Astrocyte (in vitro differentiated cells and primary cell): ENCODE measurements around the gene B4GALT3. TPM values are rescaled to one million over a fixed set of nuclear protein-coding genes. Genes with fewer than 3 reads are reported as not detected.
A peak's percentile ranks its signal among the peaks of the same experiment; 100 is the strongest.

Experiments used
- DNase-seq: peaks from one replicate; pipeline ENCODE4 v3.0.0-alpha.2; 2010; ENCODE audit warnings: low read depth
- FAIRE-seq: peaks from 2 replicates; lab custom pipeline; 2011; peaks lifted over from hg19 to GRCh38; lab: Jason Lieb, UNC
- H2AFZ ChIP-seq: 2 replicates; pipeline ENCODE4 v1.6.0; 2012; ENCODE audit warnings: low read depth, low read length, inconsistent platforms
- H3K27ac ChIP-seq: 2 replicates; pipeline ENCODE4 v1.5.1; 2011; ENCODE audit warnings: low read depth, low read length, inconsistent platforms
- H3K27me3 ChIP-seq: 2 replicates; pipeline ENCODE4 v1.6.0; 2011; ENCODE audit warnings: low read length, inconsistent platforms; ENCODE audit not compliant: insufficient read depth
- H3K36me3 ChIP-seq: 2 replicates; pipeline ENCODE4 v1.5.1; 2011; ENCODE audit warnings: low read length, inconsistent platforms; ENCODE audit not compliant: insufficient read depth
- H3K4me1 ChIP-seq: 2 replicates; pipeline ENCODE4 v1.5.1; 2011; ENCODE audit warnings: low read length, inconsistent platforms; ENCODE audit not compliant: insufficient read depth
- H3K4me2 ChIP-seq: 2 replicates; pipeline ENCODE4 v1.6.0; 2012; ENCODE audit warnings: low read length, inconsistent platforms
- H3K4me3 ChIP-seq: 2 replicates; pipeline ENCODE4 v1.5.1; 2011; ENCODE audit warnings: low read depth, mild to moderate bottlenecking, low read length, inconsistent platforms; ENCODE audit not compliant: insufficient read depth
- H3K79me2 ChIP-seq: 2 replicates; pipeline ENCODE4 v1.6.0; 2012; ENCODE audit warnings: mild to moderate bottlenecking, low read length, inconsistent platforms; ENCODE audit not compliant: insufficient read depth
- H3K9ac ChIP-seq: 2 replicates; pipeline ENCODE4 v1.6.0; 2012; ENCODE audit warnings: mild to moderate bottlenecking, low read length, inconsistent platforms
- H3K9me3 ChIP-seq: 2 replicates; pipeline ENCODE4 v1.5.1; 2012; ENCODE audit warnings: low read depth, mild to moderate bottlenecking, low read length, inconsistent platforms; ENCODE audit not compliant: insufficient read depth
- H4K20me1 ChIP-seq: 2 replicates; pipeline ENCODE4 v1.6.0; 2012; ENCODE audit warnings: low read length, inconsistent platforms; ENCODE audit not compliant: insufficient read depth
- H3K27ac Mint-ChIP-seq: one replicate; pipeline ENCODE4 v1.8.0; 2021; ENCODE audit warnings: mild to moderate bottlenecking, mixed read lengths; ENCODE audit not compliant: unreplicated experiment
- H3K27me3 Mint-ChIP-seq: one replicate; pipeline ENCODE4 v1.8.0; 2021; ENCODE audit warnings: low read depth, mixed read lengths; ENCODE audit not compliant: unreplicated experiment
- H3K36me3 Mint-ChIP-seq: one replicate; pipeline ENCODE4 v1.8.0; 2021; ENCODE audit warnings: low read depth, mixed read lengths; ENCODE audit not compliant: unreplicated experiment
- H3K4me1 Mint-ChIP-seq: one replicate; pipeline ENCODE4 v1.8.0; 2021; ENCODE audit warnings: low read depth, mixed read lengths; ENCODE audit not compliant: unreplicated experiment
- H3K4me3 Mint-ChIP-seq: one replicate; pipeline ENCODE4 v1.8.0; 2021; ENCODE audit warnings: mild to moderate bottlenecking, moderate library complexity, mixed read lengths; ENCODE audit not compliant: unreplicated experiment
- H3K9me3 Mint-ChIP-seq: one replicate; pipeline ENCODE4 v1.8.0; 2021; ENCODE audit warnings: mild to moderate bottlenecking, mixed read lengths; ENCODE audit not compliant: unreplicated experiment
- CTCF ChIP-seq: IDR thresholded peaks from 2 replicates; pipeline ENCODE4 v1.5.1; 2011; ENCODE audit warnings: low read depth, mild to moderate bottlenecking, inconsistent platforms, low read length, moderate library complexity; ENCODE audit not compliant: insufficient read depth
- EZH2 ChIP-seq: IDR thresholded peaks from 2 replicates; pipeline ENCODE4 v1.6.1; 2012; ENCODE audit warnings: mild to moderate bottlenecking, low read length, inconsistent platforms; ENCODE audit not compliant: insufficient read depth
- total RNA-seq: library from RNA; stranded (reverse); gene quantifications from 2 replicates; pipeline ENCODE4 v1.2.1, GENCODE V29; 2021

The B4GALT3 gene
- total RNA-seq, 1 donor from 2014 or later: 39.6 TPM

- Histone ChIP-seq H3K4me1 (peaks cover 20% of the 10 kb centered on the region), H2AFZ (no peak overlapping the region)
- peaks cover 12% of the 10 kb centered on the region for H3K4me1 Mint-ChIP-seq
Observed at GRCh38 chr1:161193561-161194235, 16.4 kb upstream of the B4GALT3 start.

GRCh38 chr1:161192476-161193465 is 15.5 kb upstream of the B4GALT3 start:
- H3K4me2 ChIP-seq: no peak overlapping the region
- H3K9me3 ChIP-seq: no peaks in the 10 kb centered on the region
- FAIRE-seq (no peak), DNase-seq (peak; percentile 27)
- no peaks in the 10 kb centered on the region for H3K79me2 ChIP-seq
- peak overlapping the region; percentile 71 for H3K27ac Mint-ChIP-seq
- no peak for TF ChIP-seq EZH2
- TF ChIP-seq CTCF: peak; percentile 95
- H3K27me3 ChIP-seq: no peaks in the 10 kb centered on the region
- H3K27me3 Mint-ChIP-seq: peaks cover 2% of the 10 kb centered on the region
- H3K36me3 Mint-ChIP-seq: no peaks in the 10 kb centered on the region
- no peaks in the 10 kb centered on the region for H3K36me3 ChIP-seq
- peaks cover 12% of the 10 kb centered on the region for H3K4me1 Mint-ChIP-seq
- no peaks in the 10 kb centered on the region for H3K9me3 Mint-ChIP-seq
- H3K27ac ChIP-seq: no peak overlapping the region
- no peak overlapping the region for H2AFZ ChIP-seq
- peaks cover 13% of the 10 kb centered on the region for H3K4me1 ChIP-seq
- H3K4me3 Mint-ChIP-seq: no peak overlapping the region
- H3K4me3 ChIP-seq: no peak overlapping the region
- H4K20me1 ChIP-seq: no peaks in the 10 kb centered on the region
- H3K9ac ChIP-seq: no peak overlapping the region

More at GRCh38 chr1:161193561-161194235, 16.4 kb upstream of the B4GALT3 start:
- Histone ChIP-seq H3K27me3 (no peaks in the 10 kb centered on the region), H3K79me2 (no peaks in the 10 kb centered on the region), H3K36me3 (no peaks in the 10 kb centered on the region), H3K9ac (no peak overlapping the region), H3K4me2 (no peak overlapping the region), H3K9me3 (no peaks in the 10 kb centered on the region), H3K27ac (no peak overlapping the region), H4K20me1 (no peaks in the 10 kb centered on the region), H3K4me3 (no peak overlapping the region)
- H3K4me3 Mint-ChIP-seq: no peak overlapping the region
- H3K27me3 Mint-ChIP-seq: peaks cover 2% of the 10 kb centered on the region
- no peak for DNase-seq
- no peak for TF ChIP-seq CTCF
- TF ChIP-seq EZH2: no peak
- no peaks in the 10 kb centered on the region for H3K36me3 Mint-ChIP-seq
- H3K9me3 Mint-ChIP-seq: no peaks in the 10 kb centered on the region
- H3K27ac Mint-ChIP-seq: no peak overlapping the region
- no peak for FAIRE-seq
